GM18505 (cell line): ENCODE measurements around the gene C1QB.

Source experiments
- ATAC-seq: cut with Tn5 transposase; IDR thresholded peaks from one replicate; pipeline ENCODE4 v1.9.1; 2021; ENCODE audit not compliant: unreplicated experiment
- POLR2A ChIP-seq: IDR thresholded peaks from 4 replicates; pipeline ENCODE4 v1.6.1; 2011; ENCODE audit warnings: borderline replicate concordance; ENCODE audit not compliant: insufficient read depth, insufficient read length; ENCODE audit errors: extremely low read depth

C1QB gene, protein sequence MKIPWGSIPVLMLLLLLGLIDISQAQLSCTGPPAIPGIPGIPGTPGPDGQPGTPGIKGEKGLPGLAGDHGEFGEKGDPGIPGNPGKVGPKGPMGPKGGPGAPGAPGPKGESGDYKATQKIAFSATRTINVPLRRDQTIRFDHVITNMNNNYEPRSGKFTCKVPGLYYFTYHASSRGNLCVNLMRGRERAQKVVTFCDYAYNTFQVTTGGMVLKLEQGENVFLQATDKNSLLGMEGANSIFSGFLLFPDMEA

DNA sequence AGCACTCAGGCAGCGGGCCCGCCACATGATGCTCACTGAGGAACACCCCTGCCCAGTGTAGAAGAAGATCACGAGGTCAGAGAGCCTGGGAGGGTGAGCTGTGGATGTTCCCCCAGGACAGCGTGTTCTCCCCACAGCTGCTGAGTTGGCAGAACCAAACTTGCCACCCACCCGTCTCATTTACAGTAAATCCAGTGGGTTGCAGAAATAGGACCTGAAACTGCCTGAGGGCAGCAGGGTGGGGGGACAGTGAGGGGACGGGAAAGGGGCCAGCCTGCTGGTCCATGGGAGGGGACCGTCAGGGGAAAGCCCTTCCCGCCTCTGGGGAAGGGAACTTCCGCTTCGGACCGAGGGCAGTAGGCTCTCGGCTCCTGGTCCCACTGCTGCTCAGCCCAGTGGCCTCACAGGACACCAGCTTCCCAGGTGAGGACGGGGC is at the start of gene C1QB:
Gene C1QB, plus strand, starts transcription at position 356 of the 436 bp plus-strand sequence. CDS start 6,227 bp downstream, outside the sequence.
- no peak for TF ChIP-seq POLR2A
- no peak for ATAC-seq

DNA sequence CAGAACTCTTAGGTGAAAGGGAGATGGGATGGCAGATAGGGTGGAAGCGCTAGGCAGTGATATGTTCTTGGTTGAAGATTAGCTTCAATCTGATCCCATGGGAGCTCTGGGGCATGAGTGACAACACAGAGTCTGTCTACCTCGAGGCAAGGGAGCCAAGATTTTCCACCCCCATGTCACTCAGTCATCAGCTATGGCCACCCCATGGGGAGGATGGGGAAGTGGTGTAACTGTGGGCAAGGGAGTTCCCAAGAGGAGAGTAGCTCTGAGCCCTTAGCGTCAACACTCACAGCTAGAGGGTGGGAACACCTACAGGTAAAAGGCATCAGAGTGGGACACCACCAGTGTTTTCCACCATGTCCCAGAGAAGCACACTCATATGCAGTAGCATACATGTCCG is 46.9 kb upstream of the C1QB start:
- no peak for ATAC-seq
- no peak for TF ChIP-seq POLR2A

DNA sequence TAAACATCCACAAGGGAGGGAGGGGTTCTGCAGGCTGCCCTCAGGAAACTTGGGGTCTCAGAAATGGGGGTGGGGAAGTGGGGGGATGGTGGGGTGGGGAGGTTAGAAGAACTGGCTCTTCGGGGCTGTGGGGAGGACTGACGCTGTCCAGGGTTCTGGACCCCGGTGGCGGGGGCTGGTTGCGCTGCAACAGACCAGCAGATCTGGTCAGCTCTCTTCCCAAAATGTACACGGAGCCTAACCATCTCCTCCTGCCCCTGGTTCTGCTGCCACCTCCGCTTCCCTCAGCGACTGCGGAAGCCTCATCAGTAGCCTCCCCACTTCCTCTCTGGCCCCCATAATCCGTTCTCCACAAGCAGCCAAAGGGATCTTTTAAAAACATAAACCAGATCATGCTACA is 45.9 kb upstream of the C1QB start:
- no peak for ATAC-seq

DNA sequence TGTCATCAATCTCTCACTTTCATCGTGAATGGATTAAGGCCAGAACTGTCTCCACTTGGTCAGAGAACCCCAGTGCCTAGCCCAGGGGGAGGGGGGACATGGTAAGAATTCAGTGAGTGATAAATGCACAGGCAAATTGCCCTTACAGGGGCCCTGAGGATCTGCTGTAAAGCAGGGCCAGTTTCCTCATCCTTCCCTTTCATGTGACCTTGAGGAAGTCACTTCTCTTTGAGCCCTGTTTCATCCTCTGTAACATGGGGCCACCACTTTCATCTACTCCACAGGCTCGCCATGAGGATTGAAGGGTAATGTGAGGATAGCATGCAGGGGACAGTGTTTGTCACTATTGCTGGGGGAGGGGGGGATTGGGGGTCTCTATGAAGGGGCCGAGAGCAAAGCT is 44.7 kb upstream of the C1QB start:
- no peak for ATAC-seq
- no peak for TF ChIP-seq POLR2A

More for the DNA sequence above, 45.9 kb upstream of the C1QB start:
- no peak for TF ChIP-seq POLR2A

DNA sequence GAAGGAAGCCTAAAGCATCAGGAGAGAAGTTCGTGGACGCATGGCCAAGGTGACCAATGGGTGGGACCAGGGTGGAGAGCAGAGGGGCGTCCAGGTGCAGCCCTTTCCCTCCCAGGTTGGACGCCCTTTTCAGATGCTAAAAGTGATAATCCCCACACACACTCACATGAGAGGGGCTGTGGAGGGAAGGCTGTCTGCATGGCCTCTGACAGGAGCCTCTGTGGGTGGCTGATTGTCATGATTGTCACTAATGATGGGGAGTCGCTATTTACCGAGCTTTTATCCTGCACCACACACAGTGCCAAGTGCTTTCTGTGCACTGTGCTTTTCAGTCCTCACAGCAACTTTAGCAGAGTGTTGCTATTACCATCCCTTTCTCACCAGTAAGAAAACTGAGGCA is 43.7 kb upstream of the C1QB start:
- TF ChIP-seq POLR2A, result no peak
- no peak for ATAC-seq

DNA sequence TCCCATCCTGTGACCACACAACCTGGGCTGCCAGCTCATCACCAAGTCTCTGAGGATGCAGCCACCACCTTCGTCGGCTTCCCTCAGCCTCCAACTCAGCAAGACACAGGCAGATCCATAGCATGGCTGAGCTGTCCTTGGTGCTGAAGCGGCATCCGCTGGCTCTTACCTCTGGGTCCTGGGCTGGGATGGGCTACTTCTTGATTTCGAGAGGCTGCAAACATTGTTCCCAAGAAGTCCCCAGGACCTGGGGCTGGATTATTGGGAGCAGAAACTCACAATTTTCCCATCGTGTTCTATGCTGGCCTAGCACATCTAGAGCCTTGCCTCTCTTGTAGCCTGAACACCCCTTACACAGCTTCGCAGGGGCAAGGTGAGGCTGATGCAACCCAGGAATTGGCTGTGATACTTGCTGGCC is 41.5 kb upstream of the C1QB start:
- no peak for TF ChIP-seq POLR2A
- ATAC-seq, result no peak

DNA sequence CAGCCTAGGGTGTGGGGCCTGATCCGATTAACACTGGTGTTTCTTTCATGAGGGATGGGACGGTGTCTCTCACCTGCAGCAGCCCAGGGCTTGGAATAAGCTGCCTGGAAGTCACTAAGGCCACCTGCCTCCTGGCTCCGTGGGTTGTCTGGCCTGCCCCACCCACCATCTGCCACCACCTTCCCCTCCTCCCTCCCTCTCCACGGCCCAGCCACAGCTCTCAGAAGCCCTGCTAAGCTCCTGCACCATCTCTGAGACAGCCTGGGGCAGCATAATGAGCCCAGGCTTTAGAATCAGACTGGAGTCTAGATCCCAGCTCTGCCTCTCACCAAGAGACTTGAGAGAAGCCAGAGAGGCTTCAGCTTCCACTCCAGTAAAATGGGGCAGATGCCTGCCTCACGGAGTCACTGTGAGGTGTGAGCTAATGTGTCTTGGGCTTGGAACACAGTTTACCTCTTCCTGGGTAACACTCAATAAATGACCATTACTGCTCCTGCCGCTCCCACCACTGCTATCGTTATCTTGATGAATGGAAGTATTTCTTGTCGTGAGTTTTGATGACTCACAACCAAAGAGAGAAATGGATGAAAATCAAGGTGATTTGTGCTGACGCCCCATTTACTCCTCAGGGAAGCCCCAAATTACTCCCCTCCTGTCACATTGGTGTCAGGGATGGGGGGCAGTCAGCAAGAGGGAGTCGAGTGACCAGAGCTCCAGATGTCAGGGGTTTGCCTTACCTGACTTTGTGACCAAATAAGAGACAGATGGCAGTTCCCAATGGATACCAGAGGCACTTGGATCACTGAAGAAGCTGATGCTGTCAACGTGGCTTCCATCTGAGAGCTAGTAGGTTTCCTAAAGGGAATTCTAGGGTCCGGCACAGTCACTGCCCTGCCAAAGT is 40.1 kb upstream of the C1QB start:
- no peak for TF ChIP-seq POLR2A
- no peak for ATAC-seq

DNA sequence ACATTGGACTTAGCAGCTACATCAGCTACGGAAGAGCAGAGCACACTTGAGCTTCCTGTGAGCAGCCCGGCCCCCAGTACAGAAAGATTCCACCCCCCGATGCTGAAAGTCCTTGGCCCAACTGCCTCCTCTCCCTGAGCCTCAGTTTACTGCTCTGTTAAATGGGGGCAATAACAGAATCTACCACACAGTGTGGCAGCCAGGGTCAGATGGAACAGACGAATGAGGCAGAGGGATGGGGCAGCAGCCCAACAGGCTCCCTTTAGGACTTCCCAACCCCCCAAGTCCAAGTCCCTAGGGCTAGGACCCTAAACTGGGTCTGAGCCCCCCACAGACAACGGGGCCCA is 39.5 kb upstream of the C1QB start:
- ATAC-seq, result no peak
- no peak for TF ChIP-seq POLR2A

DNA sequence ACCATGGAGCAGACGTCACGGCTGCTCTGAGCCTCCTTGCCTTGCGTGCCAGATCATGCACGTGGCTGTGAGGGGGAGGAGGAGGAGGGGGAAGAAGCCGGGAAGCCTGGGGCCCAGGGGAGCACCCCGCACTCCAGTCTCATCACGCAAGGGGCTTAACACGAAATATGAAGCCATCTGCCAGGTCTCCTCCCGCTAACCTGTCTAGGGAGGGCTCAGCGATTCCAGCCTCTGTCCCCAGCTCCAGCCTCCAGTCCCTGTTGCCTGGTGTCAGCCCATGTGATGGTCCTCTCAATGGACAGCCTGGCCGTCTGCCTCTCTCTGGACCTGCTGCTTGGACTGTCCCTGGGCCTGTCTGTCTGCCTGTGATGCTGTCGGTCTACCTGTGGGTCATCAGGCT is 39.1 kb upstream of the C1QB start:
- no peak for ATAC-seq
- TF ChIP-seq POLR2A, result no peak

DNA sequence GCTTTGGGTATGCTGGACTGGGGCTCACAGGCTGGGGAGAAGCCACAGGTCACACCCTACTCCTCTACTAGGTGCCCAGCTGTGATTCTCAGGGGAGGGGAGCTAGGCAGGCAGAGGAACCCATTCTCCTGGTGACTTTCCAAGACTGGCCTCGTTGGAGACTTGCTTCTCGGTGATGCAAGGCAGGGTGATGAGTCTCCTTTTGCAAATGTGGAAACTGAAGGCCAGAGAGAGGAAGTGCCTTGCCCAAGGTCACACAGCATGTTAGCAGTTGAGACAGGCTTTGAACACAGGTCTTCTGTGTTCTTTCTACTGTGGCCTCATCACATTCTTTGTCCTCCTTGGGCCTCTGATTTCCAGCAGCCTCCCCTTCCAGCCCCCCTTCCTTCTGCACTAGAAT is 37.1 kb upstream of the C1QB start:
- ATAC-seq, result no peak
- no peak for TF ChIP-seq POLR2A

DNA sequence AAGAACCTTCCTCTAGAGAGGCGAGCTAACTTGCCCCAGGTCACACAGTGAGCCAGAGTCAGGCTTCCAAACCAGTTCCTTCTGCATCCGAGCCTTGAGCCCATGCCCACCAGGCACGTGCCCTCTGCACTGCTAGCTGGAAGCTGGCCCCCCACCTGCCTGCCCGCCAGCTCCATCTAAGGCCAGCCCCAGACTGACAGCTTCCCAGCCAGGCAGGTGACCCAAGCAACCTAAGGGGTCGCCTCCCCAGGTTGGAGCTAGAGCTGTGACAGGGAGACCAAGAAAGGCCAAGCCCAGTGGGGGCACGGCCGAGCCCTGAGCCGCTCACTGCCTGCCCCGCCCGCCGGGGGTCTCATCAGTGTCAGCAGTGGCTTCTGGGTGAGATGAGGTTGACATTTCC is 36.5 kb upstream of the C1QB start:
- no peak for ATAC-seq
- no peak for TF ChIP-seq POLR2A

DNA sequence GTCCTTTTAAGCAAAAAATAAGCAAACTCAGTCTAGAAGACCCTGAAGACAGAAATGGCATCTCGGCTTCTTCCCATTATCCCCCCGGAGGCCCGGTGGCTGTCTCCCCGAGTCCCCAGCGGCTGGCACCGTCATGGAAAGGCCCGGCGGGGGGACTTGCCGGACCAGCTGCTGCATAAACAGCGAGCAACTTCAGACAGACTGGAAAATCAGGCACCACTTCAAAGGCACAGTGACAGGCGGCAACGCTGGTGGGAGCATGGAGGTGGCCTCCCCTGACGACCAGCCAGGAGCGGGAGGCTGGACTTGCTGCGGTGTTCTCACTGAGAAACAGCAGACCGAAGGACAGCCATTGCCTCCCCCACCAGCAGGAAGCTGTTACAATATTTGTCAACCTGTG is 35.0 kb upstream of the C1QB start:
- ATAC-seq, result no peak
- no peak for TF ChIP-seq POLR2A

DNA sequence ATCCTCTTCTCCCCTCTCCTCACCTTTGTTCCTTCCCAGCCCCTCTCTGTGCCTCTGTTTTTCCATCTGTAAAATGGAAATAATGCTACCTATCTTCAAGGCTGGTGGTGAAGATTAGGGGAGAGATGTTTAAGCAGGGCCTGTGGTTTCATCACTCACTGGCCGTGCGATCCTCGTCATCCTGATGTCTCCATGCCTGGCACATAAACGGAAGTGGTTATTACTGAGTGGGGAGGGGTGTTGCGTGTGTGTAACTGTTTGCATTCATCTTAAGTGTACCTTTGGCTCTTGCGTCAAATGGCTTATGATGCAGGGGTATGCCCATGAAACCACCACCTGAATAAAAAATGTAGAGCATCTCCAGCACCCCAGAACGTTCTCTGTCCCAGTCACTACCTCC is 33.8 kb upstream of the C1QB start:
- TF ChIP-seq POLR2A, result no peak
- no peak for ATAC-seq

DNA sequence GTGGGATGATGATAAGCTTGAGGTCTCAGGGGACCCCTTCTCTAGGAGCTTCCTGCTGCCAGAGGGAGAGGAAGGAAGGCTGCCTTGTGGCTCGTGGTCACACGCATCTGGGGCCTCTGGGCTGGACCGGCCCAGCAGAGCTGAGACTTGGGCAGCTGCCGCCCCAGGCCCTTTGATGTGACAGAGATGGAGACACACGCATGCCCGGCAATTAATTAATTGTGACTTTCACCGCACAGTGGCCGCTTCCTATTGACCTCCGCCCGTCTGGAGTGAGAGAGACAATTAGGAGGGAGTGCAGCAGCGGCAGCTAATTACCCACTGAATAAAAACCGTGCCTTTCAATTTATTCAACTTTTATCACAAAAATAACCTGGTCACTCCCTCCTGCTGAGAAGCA is 33.2 kb upstream of the C1QB start:
- no peak for ATAC-seq

More for the DNA sequence above, 33.2 kb upstream of the C1QB start:
- TF ChIP-seq POLR2A, result no peak
